Measurements from ENCODE around the gene PTPRU.
"Not testable (repeated sequence)": the region's sequence is repeated elsewhere in the genome, so short reads cannot be mapped to it uniquely, and the experiment has no call there.

PTPRU gene

DNA sequence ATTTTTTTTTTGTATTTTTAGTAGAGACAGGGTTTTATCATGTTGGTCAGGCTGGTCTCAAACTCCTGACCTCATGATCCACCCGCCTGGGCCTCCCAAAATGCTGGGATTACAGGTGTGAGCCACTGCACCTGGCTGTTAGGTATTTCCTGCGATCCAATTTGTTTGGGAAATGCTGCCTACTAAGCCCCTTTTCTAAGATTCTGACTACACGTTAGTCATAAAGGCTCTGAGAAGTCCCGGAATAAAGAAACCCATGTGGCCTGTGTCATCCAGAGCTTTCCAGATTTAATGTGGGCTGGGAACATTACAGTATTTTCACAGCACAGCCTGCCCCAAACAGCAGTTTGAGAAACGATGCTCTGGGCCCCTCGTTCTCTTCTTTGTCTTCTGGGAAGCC lies 14.1 kb upstream of the PTPRU start:
- not testable (repeated sequence) for DNase-seq (ENCODE audit: low spot score)

GRCh38 chr1:29222686-29223085 lies 13.6 kb upstream of the PTPRU start:
- DNase-seq (ENCODE audit: low spot score): no peak

DNA sequence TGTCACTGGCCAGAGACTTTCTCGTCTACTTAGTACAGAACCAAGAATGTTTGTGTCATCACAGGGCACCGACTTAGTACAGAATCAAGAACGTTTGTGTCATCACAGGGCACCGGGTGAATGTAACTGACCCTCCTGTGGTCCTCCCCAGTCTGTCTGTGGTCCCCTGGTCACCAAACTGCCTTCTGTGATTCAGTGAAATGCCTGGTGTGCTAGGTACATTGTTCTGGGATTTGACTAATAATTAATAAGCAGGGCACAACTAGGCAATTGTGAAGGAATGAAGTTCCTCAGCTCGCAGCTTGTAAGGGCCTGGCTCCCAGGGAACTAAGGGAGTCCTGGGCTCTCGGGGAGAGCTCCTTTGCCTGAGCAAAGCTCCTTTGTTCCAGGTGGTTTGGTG lies 12.8 kb upstream of the PTPRU start:
- no peak for DNase-seq (ENCODE audit: low spot score)

GRCh38 chr1:29224356-29224837 lies 11.9 kb upstream of the PTPRU start:
- no peak for DNase-seq (ENCODE audit: low spot score)

GRCh38 chr1:29225361-29225760 lies 11.0 kb upstream of the PTPRU start:
- no peak for DNase-seq (ENCODE audit: low spot score)

- DNase-seq (ENCODE audit: low spot score): no peak
Observed at GRCh38 chr1:29227511-29227910, 8.8 kb upstream of the PTPRU start.

DNA sequence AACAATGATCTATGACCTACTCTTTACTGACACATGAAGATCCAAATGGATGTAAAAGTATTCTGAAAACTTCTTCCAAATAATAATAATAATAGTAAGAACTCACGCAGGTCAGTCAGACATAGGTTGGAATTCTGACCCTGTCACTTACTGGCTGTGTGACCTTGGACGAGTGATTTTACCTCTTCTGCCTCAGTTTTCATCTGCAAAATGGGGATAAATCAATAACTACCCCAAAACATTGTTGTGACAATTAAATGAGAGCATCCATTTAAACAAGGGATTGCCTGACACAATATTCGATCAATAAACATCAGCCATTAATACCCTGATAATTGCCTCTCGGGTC lies 6.1 kb upstream of the PTPRU start:
- no peak for DNase-seq (ENCODE audit: low spot score)

- peak; percentile 94 for DNase-seq (ENCODE audit: low spot score)
Observed at GRCh38 chr1:29230553-29231378, 5.6 kb upstream of the PTPRU start, which contains the start of gene MECR. TSS of gene MECR (minus strand) at chr1:29230934. CDS start at chr1:29230906, 28 bp downstream.

DNA sequence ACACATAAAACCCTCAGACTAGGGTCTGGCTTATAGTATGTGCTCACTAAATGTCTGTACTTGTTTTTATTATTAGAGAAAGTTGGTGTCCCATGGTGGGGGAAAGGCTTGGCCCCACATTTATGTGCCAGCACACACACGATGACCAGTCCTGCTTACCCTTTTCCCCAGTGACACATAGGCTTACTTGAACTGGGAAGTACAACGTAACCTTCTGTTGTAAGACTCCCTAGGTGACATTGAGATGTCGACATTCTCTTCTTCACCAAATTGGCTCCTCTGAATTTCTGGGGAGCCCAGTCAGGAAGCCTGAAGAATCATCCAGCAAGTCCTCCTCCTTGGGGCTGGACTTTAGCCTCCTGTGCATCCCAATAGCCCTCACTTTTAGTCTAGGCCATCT lies 3.9 kb upstream of the PTPRU start:
- no peak for DNase-seq (ENCODE audit: low spot score)

DNA sequence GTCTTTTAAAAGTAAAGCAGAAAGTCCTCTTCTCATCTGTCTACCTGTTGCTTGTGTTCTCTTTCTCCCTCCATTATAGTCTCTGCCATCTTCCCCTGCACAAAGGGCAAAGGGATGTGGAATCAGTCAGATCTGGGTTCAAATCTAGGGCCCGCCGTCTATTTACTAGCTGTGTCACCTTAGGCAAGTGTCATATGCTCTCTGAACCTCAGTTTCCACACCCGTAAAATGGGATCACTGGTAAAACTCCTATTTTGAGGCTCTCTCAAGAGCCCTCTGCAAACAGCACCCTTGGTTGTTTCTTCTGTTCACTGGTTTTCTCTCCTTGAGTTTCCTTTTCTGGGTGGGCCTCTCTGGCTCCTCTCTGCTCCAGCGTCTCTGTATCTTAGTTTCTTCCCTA lies 2.6 kb upstream of the PTPRU start:
- no peak for DNase-seq (ENCODE audit: low spot score)

GRCh38 chr1:29234471-29234870 lies 1.9 kb upstream of the PTPRU start:
- DNase-seq (ENCODE audit: low spot score): no peak

DNA sequence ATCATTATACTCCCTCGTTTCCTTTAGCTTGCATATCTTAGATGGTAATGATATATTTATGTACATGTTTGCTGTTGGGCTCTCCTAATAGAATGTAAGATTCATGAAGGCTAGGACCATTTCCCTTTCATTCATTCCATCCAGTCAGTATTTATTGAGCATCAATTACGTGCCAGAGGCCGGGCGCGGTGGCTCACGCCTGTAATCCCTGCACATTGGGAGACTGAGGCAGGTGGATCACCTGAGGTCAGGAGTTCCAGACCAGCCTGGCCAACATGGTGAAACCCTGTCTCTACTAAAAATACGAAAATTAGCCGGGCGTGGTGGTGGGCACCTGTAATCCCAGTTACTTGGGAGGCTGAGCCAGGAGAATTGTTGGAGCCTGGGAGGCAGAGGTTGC lies 1.4 kb upstream of the PTPRU start:
- DNase-seq (ENCODE audit: low spot score): not testable (repeated sequence)

- DNase-seq (ENCODE audit: low spot score): no peak
Observed at GRCh38 chr1:29236712-29237128, 398 bp downstream of the PTPRU start.

DNA sequence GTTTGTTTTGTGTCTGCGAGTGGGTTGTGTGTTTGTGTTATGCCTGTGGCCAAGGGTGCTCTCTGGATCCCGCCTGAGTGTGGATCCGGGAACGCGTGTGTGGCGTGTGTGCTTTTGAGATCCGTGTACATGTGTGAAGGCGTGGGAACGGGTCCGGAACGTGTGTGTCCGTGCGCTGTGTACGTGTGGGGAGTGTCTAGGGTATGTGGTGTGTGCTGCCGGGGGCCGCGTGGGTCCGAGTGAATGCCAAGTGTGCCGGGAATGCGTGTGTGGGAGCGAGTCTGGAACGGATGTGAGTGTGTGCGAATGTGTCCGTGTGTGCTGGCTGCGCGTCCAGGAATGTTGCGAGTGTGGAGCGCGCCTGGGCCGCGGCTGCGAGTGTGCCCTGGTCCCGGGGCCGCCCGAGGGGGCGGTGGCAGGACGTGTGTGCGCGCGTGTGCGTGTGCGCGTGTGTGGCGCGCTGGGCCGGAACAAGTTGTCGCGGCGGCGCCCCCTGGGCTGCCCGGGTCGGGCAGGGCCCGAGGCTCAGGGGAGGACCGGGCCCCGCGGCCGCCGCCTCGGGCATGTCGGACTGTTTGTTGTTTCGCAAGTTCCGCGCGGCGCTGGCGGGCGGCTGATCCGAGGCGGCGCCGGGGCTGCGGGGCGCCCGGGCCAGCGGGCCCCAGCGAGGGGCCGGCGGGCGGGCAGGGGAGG lies 953 bp downstream of the PTPRU start:
- no peak for DNase-seq (ENCODE audit: low spot score)

- DNase-seq (ENCODE audit: low spot score): no peak
Observed at GRCh38 chr1:29237852-29238619, 1.7 kb downstream of the PTPRU start.

- no peak for DNase-seq (ENCODE audit: low spot score)
Observed at GRCh38 chr1:29238620-29239002, 2.3 kb downstream of the PTPRU start.

GRCh38 chr1:29239142-29239541 lies 2.8 kb downstream of the PTPRU start:
- DNase-seq (ENCODE audit: low spot score): no peak

DNA sequence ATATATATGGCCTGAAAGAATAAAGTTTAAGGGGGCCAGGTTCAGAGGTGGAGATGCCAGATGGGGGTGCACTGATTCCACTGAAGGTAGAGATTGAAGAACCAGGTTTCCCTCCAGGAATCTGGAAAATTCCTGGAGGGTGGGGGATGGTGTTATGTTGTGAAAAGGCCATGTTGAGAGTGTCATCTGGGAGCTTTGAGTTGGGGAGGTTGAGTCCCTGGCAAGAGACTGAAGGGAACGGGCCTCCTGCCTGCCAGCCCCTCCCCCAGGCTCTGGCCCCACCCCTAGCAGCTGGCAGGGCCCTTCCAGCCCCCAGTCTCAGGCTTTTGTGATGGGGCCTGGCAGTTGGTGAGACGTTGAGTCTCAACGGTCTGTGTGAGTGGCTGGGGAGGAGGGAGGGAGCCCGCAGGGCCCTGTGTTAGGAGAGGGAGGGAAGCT lies 4.1 kb downstream of the PTPRU start:
- no peak for DNase-seq (ENCODE audit: low spot score)

GRCh38 chr1:29240986-29241385 lies 4.7 kb downstream of the PTPRU start:
- no peak for DNase-seq (ENCODE audit: low spot score)

GRCh38 chr1:29243023-29243870 lies 6.9 kb downstream of the PTPRU start:
- no peak for DNase-seq (ENCODE audit: low spot score)

DNA sequence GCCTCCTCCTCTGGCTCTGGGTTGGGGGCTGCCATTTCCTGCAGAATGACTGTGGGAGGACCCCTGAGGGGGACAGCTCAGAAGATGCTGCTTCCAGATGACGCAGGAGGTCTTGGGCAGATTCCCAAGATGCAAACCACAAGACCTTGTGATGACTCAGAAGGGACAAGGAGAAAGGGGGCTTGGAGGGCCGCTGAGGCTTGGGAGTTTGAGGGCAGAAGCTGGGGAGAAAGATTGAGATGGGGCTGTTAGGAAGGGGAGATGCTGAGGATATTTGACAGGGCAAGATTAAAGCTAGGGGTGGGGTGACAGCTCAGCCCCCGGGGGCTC lies 7.5 kb downstream of the PTPRU start:
- DNase-seq (ENCODE audit: low spot score): no peak

GRCh38 chr1:29245261-29245660 lies 8.9 kb downstream of the PTPRU start:
- no peak for DNase-seq (ENCODE audit: low spot score)

Data from CD4-positive, alpha-beta T cell treated with Interleukin-2 at 100 ng/mL for 4 hours (primary cell).